Measurements from ENCODE around the gene OBSCN. TPM values are rescaled to one million over a fixed set of nuclear protein-coding genes. Genes with fewer than 3 reads are reported as not detected.

Gene OBSCN
- total RNA-seq, 1 experiment from 2014 or later: 10.5 TPM

GRCh38 chr1:228162286-228163006 is 45.4 kb upstream of the OBSCN start:
- intact Hi-C loops (cut with micrococcal nuclease; ENCODE audit: unreplicated experiment) (no loop called here), in situ Hi-C loops (cut with HindIII; ENCODE audit: low pct_unique_long_range_greater_than_20kb, low sequenced_read_pairs) (no loop called here)
- Histone ChIP-seq H3K4me3 (ENCODE audit: low read depth in 2 of 2, low read length in 2 of 2) (no peak overlapping the region), H3K36me3 (ENCODE audit: control insufficient read depth, insufficient read depth, low read length) (no peaks in the 10 kb centered on the region), H3K27me3 (ENCODE audit: control insufficient read depth, insufficient read depth, low read length) (no peaks in the 10 kb centered on the region), H3K27ac (ENCODE audit: low read length) (peak overlapping the region; percentile 48), H3K4me1 (ENCODE audit: control insufficient read depth, insufficient read depth, low read length) (peaks cover 13% of the 10 kb centered on the region), H3K9me3 (ENCODE audit: control insufficient read depth, insufficient read depth, low read depth, low read length) (no peaks in the 10 kb centered on the region)
- ATAC-seq (no peak), DNase-seq (ENCODE audit: low read depth, low spot score) (no peak)
- POLR2A ChIA-PET: no interaction called here
- CTCF ChIA-PET: no interaction called here
- no TSS peak for BruUV-seq (replicated peaks)
- TF ChIP-seq CTCF (IDR thresholded peaks at IDR 0.05): no peak

GRCh38 chr1:228163007-228163753 is 44.7 kb upstream of the OBSCN start:
- Histone ChIP-seq H3K4me3 (ENCODE audit: low read depth in 2 of 2, low read length in 2 of 2) (no peak overlapping the region), H3K36me3 (ENCODE audit: control insufficient read depth, insufficient read depth, low read length) (no peaks in the 10 kb centered on the region), H3K27ac (ENCODE audit: low read length) (peak overlapping the region; percentile 48; the same call in 1 of the 2 replicates), H3K27me3 (ENCODE audit: control insufficient read depth, insufficient read depth, low read length) (no peaks in the 10 kb centered on the region), H3K4me1 (ENCODE audit: control insufficient read depth, insufficient read depth, low read length) (peaks cover 13% of the 10 kb centered on the region), H3K9me3 (ENCODE audit: control insufficient read depth, insufficient read depth, low read depth, low read length) (no peaks in the 10 kb centered on the region)
- no peak for DNase-seq (ENCODE audit: low read depth, low spot score)
- intact Hi-C loops (cut with micrococcal nuclease; ENCODE audit: unreplicated experiment) (no loop called here), in situ Hi-C loops (cut with HindIII; ENCODE audit: low pct_unique_long_range_greater_than_20kb, low sequenced_read_pairs) (no loop called here)
- POLR2A ChIA-PET: no interaction called here
- no peak for ATAC-seq
- CTCF ChIA-PET: no interaction called here
- no TSS peak for BruUV-seq (replicated peaks)
- TF ChIP-seq SIN3A (IDR thresholded peaks at IDR 0.05; ENCODE audit: borderline replicate concordance, insufficient read depth, low read depth, low read length) (no peak), POLR2AphosphoS5 (IDR thresholded peaks at IDR 0.05; ENCODE audit: low read depth, low read length) (no peak), REST (IDR thresholded peaks at IDR 0.05; ENCODE audit: insufficient read depth in 1 of 2, low read depth in 2 of 2, low read length in 1 of 2) (no peak), TCF7L2 (IDR thresholded peaks at IDR 0.05; ENCODE audit: low read depth, low read length) (no peak), CTCF (IDR thresholded peaks at IDR 0.05) (no peak)
